Suprapubic skin (tissue), 4 donors: ENCODE results near the gene MIPOL1.

Experiments used
- CTCF ChIP-seq, 2 donors: fragments of 200-600 bp in 1 of 2; fragments of 450-650 bp in 1 of 2; sonication (generic) in 1 of 2; IDR thresholded peaks; one replicate each; pipeline ENCODE4 v1.5.1; 2016 to 2019; ENCODE audit warnings: antibody characterized with exemption in 2 of 2, mild to moderate bottlenecking in 1 of 2, moderate library complexity in 1 of 2
- EP300 ChIP-seq: sonication (generic); formaldehyde crosslinking; IDR thresholded peaks from one replicate; pipeline ENCODE4 v1.6.1; 2017; ENCODE audit warnings: antibody characterized with exemption
- POLR2A ChIP-seq, 2 donors: fragments of 450-650 bp; IDR thresholded peaks; one replicate each; pipeline ENCODE4 v1.6.1; 2017; ENCODE audit warnings: antibody characterized with exemption in 2 of 2, mild to moderate bottlenecking in 2 of 2, moderate library complexity in 2 of 2
- POLR2AphosphoS5 ChIP-seq, 3 donors: sonication (generic); formaldehyde crosslinking; IDR thresholded peaks; one replicate each; pipeline ENCODE4 v1.6.1; 2017; ENCODE audit warnings: antibody characterized with exemption in 3 of 3

GRCh38 chr14:37474191-37474590 is 276.5 kb downstream of the MIPOL1 start:
- TF ChIP-seq CTCF (IDR thresholded peaks at IDR 0.05) (no peak), POLR2AphosphoS5 (IDR thresholded peaks at IDR 0.05) (no peak), POLR2A (IDR thresholded peaks at IDR 0.05) (no peak), EP300 (no peak)
